ENCODE data around the gene ATN1.
"Not testable (repeated sequence)": the region's sequence is repeated elsewhere in the genome, so short reads cannot be mapped to it uniquely, and the experiment has no call there.

The ATN1 gene

GRCh38 chr12:6927379-6928021, at the start of gene ATN1:
Gene ATN1, plus strand, starts transcription at chr12:6927959. Its CDS starts 6,043 bp downstream, at chr12:6934002.
- no peak for DNase-seq

- DNase-seq: not testable (repeated sequence)
Observed at GRCh38 chr12:6879824-6880223, 47.9 kb upstream of the ATN1 start.

GRCh38 chr12:6883252-6883651, 44.5 kb upstream of the ATN1 start:
- no peak for DNase-seq

- DNase-seq: no peak
Observed at GRCh38 chr12:6883683-6884082, 44.1 kb upstream of the ATN1 start.

GRCh38 chr12:6884539-6884938, 43.2 kb upstream of the ATN1 start:
- no peak for DNase-seq

- DNase-seq: not testable (repeated sequence)
Observed at GRCh38 chr12:6886206-6886999, 41.4 kb upstream of the ATN1 start.

- DNase-seq: no peak
Observed at GRCh38 chr12:6887460-6887859, 40.3 kb upstream of the ATN1 start.

- no peak for DNase-seq
Observed at GRCh38 chr12:6888360-6888759, 39.4 kb upstream of the ATN1 start.

GRCh38 chr12:6888794-6889193, 39.0 kb upstream of the ATN1 start:
- not testable (repeated sequence) for DNase-seq

- not testable (repeated sequence) for DNase-seq
Observed at GRCh38 chr12:6889775-6890573, 37.8 kb upstream of the ATN1 start.

- peak; percentile 82 for DNase-seq
Observed at GRCh38 chr12:6890789-6891645, 36.7 kb upstream of the ATN1 start.

GRCh38 chr12:6891646-6892001, 36.1 kb upstream of the ATN1 start:
- DNase-seq: no peak

- DNase-seq: not testable (repeated sequence)
Observed at GRCh38 chr12:6892683-6893082, 35.1 kb upstream of the ATN1 start.

- DNase-seq: no peak
Observed at GRCh38 chr12:6894321-6894720, 33.4 kb upstream of the ATN1 start.

- no peak for DNase-seq
Observed at GRCh38 chr12:6896846-6897435, 30.8 kb upstream of the ATN1 start.

- no peak for DNase-seq
Observed at GRCh38 chr12:6899427-6899826, 28.3 kb upstream of the ATN1 start.

GRCh38 chr12:6899837-6900519, 27.8 kb upstream of the ATN1 start:
- no peak for DNase-seq

GRCh38 chr12:6902448-6902847, 25.3 kb upstream of the ATN1 start:
- DNase-seq: no peak

- DNase-seq: no peak
Observed at GRCh38 chr12:6903722-6904121, 24.0 kb upstream of the ATN1 start.

- peak; percentile 92 for DNase-seq
Observed at GRCh38 chr12:6904280-6905276, 23.2 kb upstream of the ATN1 start, which contains the start of gene LRRC23. Gene LRRC23, plus strand, starts transcription at chr12:6904822. Its CDS starts 812 bp downstream, at chr12:6905634.
